Posterior vena cava (tissue), 2 donors: ENCODE data around the gene MACROD2. TPM values are rescaled to one million over a fixed set of nuclear protein-coding genes. Genes with fewer than 3 reads are reported as not detected.

Experiments used
- DNase-seq: peaks from one replicate; pipeline ENCODE4 v3.0.0-alpha.2; 2020; ENCODE audit warnings: low spot score
- intact Hi-C, 2 donors: fragments of 100-400 bp; cut with DNase I; formaldehyde crosslinking; loops; one replicate each; pipeline versions ENCODE4 v1.14.1 to v1.14.2; 2022 to 2023
- total RNA-seq, 2 donors: library from RNA; stranded (reverse); fragmentation: NEBNext Ultra II Directional; extraction: Animal tissue kit (Norgen Biotek cat#: 25700); gene quantifications; one replicate each; pipeline ENCODE4 v1.2.1, GENCODE V29; 2021
- donor health status: DM: yes; HTN: yes; CAD: no.
- donor health status: DM: yes; HTN: yes; CAD: no.

The MACROD2 gene
- total RNA-seq, 2 donors from 2014 or later: 15.5 to 25.5 TPM

DNA sequence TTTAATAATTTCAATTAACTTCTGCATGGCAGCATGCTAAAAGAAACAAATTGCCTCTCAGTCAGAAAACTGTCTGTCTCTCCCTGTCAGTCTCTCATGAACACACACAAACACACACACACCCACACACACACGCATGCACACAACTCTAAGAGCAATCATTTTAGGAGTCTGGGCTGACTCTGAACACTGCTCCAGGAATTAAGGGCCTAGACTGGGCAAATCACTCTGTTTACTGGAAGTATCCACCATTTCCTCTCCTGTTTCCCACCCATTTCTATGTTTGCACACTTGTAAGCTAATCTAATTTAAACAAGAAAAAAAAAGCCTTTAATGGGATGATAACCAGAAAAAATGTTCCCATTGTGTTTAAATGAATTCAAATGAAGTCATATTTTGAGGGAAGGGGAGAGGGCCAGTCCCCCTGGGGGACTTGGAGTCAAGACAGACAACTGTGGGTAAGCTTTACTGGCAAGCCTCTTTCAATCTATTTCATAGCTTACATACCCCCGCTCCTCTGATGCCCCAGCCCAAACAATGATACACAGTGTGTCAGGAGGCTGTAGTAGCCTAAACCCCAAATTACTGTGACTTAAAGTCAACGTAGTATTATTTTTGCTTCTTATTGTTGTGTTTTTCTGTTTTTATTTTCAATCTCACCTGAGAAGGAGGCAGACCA is 789.9 kb downstream of the MACROD2 start:
- DNase-seq: no peak
- intact Hi-C loops: no loop called here

DNA sequence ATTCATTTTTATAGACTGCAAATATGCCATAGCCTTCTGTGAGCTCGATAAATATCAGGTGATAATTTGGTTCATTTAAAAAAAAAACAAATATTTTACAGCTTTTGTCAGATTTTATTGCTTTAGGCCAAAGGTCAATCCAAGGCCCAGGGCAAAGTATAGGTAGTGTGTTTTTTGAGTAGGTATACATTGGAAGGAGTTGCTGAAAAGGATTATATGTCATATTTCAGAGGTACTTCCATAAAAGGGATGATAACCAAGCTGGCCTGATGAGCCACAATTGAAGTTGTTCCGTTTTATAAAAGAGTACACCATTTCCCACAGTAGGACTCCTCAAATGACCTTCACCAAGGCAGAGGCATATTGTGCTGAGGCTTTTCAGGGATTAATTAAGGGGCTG is 794.9 kb downstream of the MACROD2 start:
- intact Hi-C loops: no loop called here
- DNase-seq: no peak

DNA sequence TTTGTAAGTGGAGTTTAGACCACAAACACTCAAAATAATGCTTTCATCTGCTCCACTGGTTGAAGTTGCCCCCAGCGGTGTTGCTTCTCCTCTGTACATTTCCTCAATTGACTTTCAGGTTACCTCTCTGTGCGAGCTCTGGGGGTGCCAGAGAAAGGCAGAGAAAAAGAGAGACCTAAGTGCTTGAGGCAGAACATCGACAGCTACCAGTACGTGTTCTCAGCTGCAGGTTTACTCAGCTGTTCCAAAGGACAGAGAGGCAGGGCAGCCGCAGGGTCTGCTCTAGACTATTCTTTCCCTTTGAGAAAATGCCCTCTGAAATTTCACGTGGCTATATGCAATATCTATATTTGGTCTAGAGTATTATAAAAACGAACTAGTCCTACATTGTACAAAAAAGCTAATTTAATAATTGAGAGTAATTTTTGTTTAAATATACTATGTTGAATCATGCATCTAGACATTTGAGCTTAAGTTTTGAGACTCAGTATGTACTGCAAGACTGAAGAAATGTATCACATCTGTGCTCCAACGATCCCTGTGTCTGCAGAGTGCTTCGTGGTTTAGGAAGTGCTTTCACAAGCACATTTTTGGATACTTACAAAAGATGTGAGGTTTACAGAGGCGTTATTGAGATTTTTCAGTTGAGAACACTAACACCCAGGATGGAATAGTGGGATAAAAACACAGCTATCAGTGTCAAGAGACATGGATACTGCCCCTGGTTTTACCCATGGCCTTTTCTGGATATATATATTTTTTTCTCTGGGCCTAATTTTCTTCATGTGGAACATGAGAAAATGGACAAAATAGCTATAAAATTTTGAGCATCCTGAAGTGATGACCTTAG is 795.7 kb downstream of the MACROD2 start:
- DNase-seq: no peak
- intact Hi-C loops: no loop called here

DNA sequence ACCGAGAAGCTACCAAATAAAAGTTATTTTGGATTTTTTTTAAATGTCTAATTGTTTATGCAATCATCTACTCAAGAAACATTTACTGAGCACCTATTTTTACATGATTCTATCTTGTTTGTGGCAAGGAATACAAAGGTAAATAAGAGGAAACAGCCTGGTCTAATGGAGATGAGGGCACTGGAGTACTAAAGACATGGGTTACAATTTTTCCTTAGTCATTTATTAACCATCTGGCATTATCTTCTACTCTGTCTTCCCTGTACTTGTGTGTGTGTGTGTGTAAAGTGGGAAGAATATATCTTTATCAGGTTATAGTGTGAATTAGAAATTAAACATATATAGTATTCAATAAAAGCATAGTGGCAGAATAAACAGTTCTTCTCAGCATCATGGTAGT is 797.6 kb downstream of the MACROD2 start:
- DNase-seq: no peak
- intact Hi-C loops: no loop called here

DNA sequence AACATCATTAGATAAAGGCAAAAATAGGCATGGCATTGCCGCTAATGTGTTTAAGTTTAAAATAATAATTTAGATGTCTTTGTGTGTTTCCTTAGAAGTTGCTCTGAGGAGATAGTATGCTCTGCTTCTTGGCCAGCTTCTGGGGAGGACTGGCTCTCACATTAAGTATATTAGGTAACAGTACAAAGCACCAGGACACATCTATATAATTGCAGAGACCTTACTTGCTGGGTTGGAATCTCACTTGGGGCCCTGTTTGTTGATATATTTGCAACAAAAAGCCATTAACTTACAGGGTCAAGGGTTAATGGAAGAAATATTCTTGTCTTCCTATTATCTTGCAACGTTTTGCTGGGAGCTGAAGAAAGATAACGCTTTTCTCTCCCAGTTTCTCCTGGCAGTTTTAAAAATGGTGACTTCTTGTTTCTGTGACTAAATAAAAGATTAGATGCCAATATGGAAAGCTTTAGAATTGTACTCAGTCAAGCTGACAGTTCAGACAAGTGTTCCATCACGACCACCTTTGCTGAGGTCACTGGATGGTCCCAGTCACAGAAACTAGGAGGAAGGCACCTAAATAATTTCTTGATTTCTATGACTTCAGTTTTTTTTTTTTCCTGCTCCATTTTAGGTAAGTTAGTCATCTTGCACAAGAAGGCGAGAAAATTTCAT is 804.4 kb downstream of the MACROD2 start:
- intact Hi-C loops: no loop called here

DNA sequence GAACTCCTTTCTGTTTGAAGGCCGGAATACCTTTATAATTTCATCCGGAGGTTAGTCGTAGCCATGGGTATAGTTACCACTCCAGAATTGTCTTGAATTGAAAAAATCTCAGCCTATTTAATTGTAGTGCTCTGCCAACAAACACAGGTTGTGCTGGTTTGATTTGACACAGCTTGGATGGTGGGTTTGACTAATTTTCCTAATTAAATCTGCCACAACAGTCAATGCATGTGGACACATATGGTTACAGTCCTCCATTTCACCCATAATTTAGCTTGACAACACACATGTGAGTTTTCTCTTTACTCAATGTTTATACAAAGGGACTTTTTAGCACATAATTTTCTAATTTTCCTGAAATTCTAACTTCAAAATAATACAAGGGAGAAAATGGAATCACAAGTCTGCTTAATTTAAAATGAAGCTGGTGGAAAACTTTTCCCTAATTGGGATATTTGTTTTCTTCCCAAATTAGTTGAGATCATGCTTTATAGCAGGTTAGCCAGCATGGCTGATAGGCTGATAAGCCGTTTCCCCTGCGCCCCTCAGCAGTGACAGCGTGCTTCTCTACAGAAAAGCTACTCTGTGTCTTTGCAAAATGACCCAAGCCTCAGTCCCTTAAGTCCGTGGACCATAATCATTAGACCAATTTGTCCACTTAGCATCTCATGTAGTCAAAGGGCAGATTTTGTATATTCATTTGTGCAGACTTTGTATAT is 805.5 kb downstream of the MACROD2 start:
- intact Hi-C loops: no loop called here

More for the DNA sequence above, 804.4 kb downstream of the MACROD2 start:
- no peak for DNase-seq

DNA sequence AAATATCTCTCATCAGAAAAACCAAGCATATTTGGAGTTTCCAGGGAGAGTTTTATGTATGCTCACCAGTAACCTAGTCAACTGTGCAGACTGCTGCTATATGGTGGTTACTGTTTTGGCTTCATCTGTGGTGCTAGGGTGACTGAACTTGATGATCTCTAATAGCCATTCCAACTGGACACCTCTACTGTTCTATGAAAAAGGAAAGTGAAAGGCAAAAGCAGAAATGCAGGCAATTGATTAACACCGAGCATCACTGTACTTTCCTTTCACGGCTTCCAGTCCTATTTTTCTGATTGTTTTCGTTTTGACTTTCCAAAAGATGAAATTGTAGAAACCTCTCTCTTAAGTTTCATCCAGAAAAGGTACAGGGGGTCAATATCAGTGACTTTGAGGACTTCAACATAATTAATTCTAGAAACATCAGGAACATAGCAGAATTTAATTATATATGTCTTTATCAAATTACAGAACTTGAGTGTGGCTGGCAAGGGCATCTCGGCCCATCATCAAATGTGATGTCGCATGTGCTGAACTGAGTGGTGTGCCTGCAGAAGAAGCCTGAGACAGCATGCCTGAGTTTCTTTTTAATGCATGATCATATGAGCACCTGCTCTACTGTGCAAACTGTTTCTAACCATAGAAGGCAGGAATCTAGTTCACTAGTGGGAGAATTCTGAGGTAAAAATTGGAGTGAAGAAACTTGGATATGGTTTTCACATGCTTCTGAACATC is 806.4 kb downstream of the MACROD2 start:
- DNase-seq: no peak
- intact Hi-C loops: no loop called here

More for the DNA sequence above, 805.5 kb downstream of the MACROD2 start:
- no peak for DNase-seq

DNA sequence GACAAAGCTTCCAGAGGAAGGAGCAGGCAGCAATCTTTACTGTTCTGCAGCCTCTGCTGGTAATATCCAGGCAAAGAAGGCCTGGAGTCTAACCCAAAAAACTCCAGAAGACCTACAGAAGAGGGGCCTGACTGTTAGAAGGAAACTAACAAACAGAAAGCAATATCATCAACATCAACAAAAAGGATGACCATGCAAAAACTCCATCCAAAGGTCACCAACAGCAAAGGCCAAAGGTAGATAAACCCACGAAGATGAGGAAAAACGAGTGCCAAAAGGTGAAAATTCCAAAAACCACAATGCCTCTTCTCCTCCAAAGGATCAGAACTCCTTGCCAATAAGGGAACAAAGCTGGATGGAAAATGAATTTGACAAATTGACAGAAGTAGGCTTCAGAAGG is 811.9 kb downstream of the MACROD2 start:
- DNase-seq: no peak
- intact Hi-C loops: no loop called here

DNA sequence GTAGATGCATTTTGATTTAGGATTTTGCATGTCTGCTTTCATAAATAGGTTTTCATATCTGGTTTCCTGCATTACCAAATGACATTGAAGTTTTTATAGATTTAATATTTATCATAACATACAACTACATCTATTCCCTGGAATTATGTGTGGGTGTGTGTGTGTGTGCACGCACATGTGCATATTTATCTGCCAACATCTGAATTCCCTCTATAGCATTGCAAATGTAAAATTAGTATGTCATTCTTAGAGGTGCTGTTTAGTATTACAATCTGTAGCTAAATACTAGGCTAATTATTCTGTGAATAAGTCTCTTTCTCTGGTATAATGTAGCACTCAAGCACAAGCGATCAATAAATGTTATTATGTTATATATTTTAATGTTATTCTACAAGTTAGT is 820.0 kb downstream of the MACROD2 start:
- intact Hi-C loops: no loop called here
- no peak for DNase-seq

DNA sequence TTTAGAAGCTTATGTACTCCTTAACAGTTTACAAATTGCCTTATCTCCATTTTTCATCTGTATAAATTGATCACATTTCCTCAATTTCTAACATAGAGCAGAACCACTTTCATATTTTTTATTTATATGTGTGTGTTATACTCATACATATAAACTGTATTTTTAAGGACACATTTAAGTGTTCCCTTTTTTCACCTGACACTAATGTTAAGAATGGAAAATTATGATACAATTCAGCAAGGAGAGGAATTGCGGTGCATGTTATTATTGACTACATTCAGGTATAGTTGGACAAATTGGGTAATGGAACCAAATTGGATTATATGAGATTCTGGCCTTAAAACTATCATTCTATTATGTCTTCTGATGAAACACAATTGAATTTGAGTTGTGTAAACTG is 821.2 kb downstream of the MACROD2 start:
- intact Hi-C loops: no loop called here
- DNase-seq: no peak

DNA sequence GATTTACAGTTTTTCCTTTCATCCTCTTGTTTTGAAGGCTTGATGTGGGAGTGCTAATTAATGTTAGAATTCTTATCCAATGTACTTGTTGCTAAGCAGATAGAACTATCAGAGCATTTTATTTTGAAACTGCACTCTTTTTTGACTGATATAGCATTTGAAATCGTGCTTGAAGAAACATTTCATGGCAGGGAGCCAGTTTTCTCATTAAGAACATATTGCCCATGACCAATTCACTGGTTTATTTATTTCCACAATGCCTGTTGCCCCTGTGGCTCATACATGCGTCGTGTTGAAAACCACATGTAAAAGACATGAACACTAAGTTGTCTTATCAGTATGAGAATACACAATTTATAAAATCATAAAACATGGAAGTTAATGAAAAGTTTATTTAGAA is 821.8 kb downstream of the MACROD2 start:
- DNase-seq: no peak
- intact Hi-C loops: no loop called here

DNA sequence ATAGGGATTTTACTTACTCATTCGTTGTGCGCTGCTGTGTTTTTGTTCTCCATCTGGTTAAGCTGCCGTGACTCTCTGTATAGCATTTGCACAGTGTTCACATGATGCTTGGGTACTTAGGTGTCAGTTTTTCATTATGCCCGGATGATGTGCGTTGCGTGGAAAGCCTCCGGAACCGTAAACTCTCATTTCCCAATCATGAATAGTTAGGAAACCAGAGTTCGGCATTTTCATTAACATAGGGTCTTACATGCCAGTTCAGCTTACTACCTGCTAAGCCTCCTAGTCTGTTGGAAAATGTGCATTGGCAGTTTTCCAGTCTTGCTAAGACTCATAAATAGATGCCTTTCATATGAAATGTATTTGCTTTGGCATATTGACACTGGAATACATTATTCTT is 825.5 kb downstream of the MACROD2 start:
- no peak for DNase-seq
- intact Hi-C loops: no loop called here

DNA sequence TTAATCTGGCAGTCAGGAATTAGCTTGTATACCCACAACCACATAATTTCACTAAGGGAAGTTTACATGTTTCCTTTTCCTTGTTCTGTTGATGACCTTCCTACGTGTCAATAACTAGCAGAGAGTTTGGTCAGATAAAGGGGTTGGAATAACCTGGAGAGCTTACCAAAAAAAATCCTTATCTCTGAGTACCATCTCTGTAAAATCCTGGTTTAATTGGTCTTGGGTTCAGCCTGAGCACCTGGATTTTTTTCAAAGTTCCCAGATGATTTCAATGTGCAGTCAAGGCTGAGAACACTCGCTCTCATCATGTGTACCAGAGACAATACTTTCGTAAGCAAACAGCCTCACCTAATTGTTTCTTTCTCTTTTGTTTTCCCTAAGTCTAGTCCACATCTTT is 825.9 kb downstream of the MACROD2 start:
- intact Hi-C loops: no loop called here
- no peak for DNase-seq

DNA sequence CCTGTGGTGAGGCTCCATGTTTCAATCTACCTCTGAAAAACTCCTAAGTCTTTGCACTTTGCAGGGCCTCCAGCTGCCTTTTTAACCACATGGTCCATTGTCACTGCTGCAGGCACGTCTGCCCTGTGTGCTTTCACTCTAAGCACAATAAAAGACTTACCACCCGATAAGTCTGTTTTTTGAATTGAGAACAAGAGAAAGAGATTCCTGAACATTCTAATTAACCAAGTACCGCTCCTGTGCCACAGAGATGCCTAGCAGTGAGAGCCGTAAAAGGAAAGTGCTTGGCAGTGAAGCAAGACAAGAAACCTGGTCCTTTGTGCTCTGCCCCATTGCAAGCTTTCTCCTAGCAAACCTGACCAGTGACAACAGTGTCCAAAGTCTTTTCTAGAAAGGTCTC is 829.7 kb downstream of the MACROD2 start:
- no peak for DNase-seq
- intact Hi-C loops: no loop called here

DNA sequence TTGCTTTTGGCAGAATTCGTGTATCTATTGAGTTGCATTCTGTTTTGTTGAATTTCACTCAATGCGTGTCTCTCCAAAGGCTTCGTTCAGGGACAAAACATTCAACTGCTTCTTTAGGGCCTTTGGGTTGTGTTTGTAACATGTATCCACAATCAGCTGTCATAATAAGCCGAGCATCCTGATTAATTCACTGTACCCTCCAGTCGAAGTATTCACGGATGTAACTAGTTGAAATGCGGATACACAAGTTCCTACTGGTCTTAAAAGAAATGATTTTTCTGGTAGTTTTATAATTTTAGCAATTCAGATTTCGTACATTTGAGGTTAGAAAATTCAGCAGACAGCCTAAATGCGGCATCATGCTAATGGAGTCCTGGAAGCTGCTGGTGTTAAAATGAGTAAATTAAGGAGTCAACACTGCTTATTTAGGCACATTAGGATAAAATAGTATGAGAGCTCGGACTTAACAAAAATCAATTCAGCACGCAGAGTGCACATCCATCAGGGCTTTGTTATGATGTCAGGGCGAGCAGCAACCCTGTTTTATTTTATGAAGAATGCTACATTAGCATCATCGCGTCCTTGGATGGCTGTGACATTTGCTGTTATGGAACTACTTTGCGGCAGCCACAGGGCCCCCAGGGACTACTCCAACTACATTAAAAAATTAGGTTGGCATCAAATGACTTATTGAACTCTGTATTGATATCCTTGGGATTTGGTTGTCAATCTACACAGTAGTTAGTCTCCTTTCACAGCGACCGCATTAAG is 831.4 kb downstream of the MACROD2 start:
- intact Hi-C loops: no loop called here
- DNase-seq: no peak

DNA sequence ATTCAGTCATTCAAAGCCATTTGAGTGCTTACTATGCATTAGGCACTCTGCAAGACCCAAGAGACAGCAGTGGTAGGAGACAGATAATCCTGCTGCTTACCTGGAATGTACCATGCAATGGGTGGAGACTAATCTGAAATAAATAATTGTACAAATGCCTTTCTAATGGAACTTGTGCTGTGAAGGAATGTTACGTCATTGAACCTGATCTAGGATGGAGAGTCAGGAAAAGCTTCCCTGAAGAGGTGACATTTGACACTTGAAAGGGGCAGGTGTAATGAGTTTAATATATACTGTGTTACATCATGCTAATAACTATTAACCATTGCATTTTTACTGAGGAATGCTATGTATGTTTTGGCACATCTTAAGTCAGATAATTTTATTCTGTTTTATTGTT is 833.1 kb downstream of the MACROD2 start:
- no peak for DNase-seq
- intact Hi-C loops: no loop called here

DNA sequence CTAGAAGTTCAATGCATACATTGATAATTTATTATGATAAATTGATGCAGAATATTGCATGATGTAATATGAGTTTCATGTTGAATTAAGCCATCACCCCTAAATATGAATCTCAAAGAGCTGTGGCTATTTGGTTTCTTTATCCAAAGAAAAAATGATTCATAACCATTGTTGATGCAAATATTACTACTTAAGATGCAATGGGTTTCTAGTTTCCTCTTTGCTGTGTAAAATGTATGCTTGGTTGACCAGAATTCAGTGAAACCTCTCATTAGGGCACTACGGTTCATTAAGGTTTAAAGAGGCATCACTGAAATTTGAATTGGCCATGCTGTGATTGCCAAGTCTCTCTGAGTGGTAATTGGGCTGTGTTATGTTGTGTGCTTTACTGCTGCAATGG is 834.6 kb downstream of the MACROD2 start:
- intact Hi-C loops: no loop called here
- DNase-seq: no peak

DNA sequence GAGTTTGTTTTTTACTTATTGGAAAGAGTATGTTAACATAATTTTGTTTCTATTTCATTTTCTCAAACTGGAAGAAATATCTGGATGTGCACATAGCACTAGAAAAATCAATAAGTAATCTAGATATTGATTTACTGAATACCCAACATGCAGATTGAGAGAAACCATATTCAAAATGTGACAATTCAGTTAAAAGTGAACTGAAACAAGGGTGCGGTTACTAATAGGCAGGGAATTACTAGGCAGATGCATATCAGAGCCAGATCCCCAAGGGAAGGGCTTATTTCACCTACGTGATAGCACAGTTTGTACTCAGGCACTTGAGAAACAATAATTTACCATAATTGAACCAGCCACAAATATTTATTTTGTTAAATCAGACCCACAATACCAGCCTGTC is 835.1 kb downstream of the MACROD2 start:
- intact Hi-C loops: no loop called here
- no peak for DNase-seq
